HepG2 (cell line): ENCODE results near the gene WEE1. TPM values are rescaled to one million over a fixed set of nuclear protein-coding genes. Genes with fewer than 3 reads are reported as not detected.

ENCODE experiments used
- ATAC-seq: fragments of 200-7000 bp; cut with Tn5 transposase; 3 replicates; pipeline ENCODE4 v1.9.1; 2020; ENCODE audit warnings: mild to moderate bottlenecking, moderate library complexity
- BruUV-seq: library from RNA; stranded (reverse); fragments of 400-500 nt; replicated peaks from 2 replicates; lab custom pipeline; 2021; lab: Mats Ljungman, UMichigan
- CTCF ChIA-PET: fragments of 300-600 bp; formaldehyde crosslinking; extraction: SDS; loops from one replicate; lab custom pipeline; 2021; ENCODE audit warnings: low total read pairs, inconsistent platforms, low intra/inter-chr PET ratio; lab: Yijun Ruan, JAX
- POLR2A ChIA-PET: fragments of 350-600 bp; sonication (Branson Sonifier 250); formaldehyde crosslinking; loops from one replicate; lab custom pipeline; 2020; ENCODE audit warnings: antibody characterized with exemption, inconsistent platforms; lab: Yijun Ruan, JAX
- DNase-seq: peaks from one replicate; pipeline ENCODE4 v3.0.0-alpha.2; 2015; ENCODE audit warnings: low spot score
- FAIRE-seq: peaks from 3 replicates; lab custom pipeline; 2011; peaks lifted over from hg19 to GRCh38; lab: Jason Lieb, UNC
- H2AFZ ChIP-seq: one replicate; pipeline ENCODE4 v1.6.1; 2011; ENCODE audit warnings: low read length, inconsistent platforms
- H3K27ac ChIP-seq: fragments of 300-600 bp; 3 replicates; pipeline ENCODE4 v1.8.0; 2011; ENCODE audit warnings: mixed run types, mild to moderate bottlenecking, mixed read lengths, low read length, inconsistent platforms; ENCODE audit not compliant: insufficient read depth; ENCODE audit errors: extremely low read length
- H3K27me3 ChIP-seq, 2 experiments: fragments of 200-600 bp in 1 of 2; 2 replicates in 1 of 2; 3 replicates in 1 of 2; pipeline versions ENCODE4 v1.6.0 to v1.8.0; 2011; ENCODE audit warnings: low read length in 2 of 2, mild to moderate bottlenecking in 2 of 2, moderate library complexity in 2 of 2, inconsistent platforms in 1 of 2; ENCODE audit not compliant: insufficient read depth in 2 of 2, control insufficient read depth in 1 of 2
- H3K36me3 ChIP-seq, 2 experiments: fragments of 200-600 bp in 1 of 2; replicated peaks in 1 of 2; 2 replicates in 1 of 2; 3 replicates in 1 of 2; pipeline versions ENCODE4 v1.5.1 to v1.8.0; 2011; ENCODE audit warnings: low read length in 2 of 2, inconsistent platforms in 1 of 2; ENCODE audit not compliant: insufficient read depth in 2 of 2, control insufficient read depth in 1 of 2
- H3K4me1 ChIP-seq: 2 replicates; pipeline ENCODE4 v1.5.1; 2012; ENCODE audit warnings: low read length, inconsistent platforms; ENCODE audit not compliant: insufficient read depth
- H3K4me2 ChIP-seq: 2 replicates; pipeline ENCODE4 v1.6.0; 2011; ENCODE audit warnings: low read depth, low read length, inconsistent platforms
- H3K4me3 ChIP-seq, 3 experiments: fragments of 200-600 bp in 1 of 3; sonication (generic), shearing (Covaris generic) in 1 of 3; replicated peaks in 1 of 3; 2 replicates each; pipeline ENCODE4 v1.5.1; 2011 to 2016; ENCODE audit warnings: low read length in 3 of 3, inconsistent platforms in 2 of 3, low read depth in 2 of 3, mild to moderate bottlenecking in 2 of 3, control low read depth in 1 of 3, mixed read lengths in 1 of 3; ENCODE audit not compliant: insufficient read depth in 1 of 3
- H3K79me2 ChIP-seq: one replicate; pipeline ENCODE4 v1.6.1; 2011; ENCODE audit warnings: low read length, inconsistent platforms; ENCODE audit not compliant: insufficient read depth
- H3K9ac ChIP-seq: 2 replicates; pipeline ENCODE4 v1.6.0; 2011; ENCODE audit warnings: mild to moderate bottlenecking, low read depth, low read length, inconsistent platforms; ENCODE audit not compliant: insufficient read depth
- H3K9me3 ChIP-seq: 2 replicates; pipeline ENCODE4 v1.5.1; 2012; ENCODE audit warnings: mild to moderate bottlenecking, low read length
- H4K20me1 ChIP-seq: 2 replicates; pipeline ENCODE4 v1.6.0; 2011; ENCODE audit warnings: inconsistent platforms, mild to moderate bottlenecking, low read length, moderate library complexity; ENCODE audit not compliant: insufficient read depth
- CREB1 ChIP-seq, 2 experiments: fragments of 450-650 bp in 1 of 2; IDR thresholded peaks; 2 replicates each; pipeline ENCODE4 v1.6.1; 2016 to 2017; ENCODE audit warnings: control low read depth in 1 of 2, mild to moderate bottlenecking in 1 of 2, missing compliant biosample characterization in 1 of 2, missing genetic modification characterization in 1 of 2
- PRDM10 ChIP-seq: sonication (generic); formaldehyde crosslinking; IDR thresholded peaks from 2 replicates; pipeline ENCODE4 v1.4.0; 2020; ENCODE audit warnings: low read depth, missing genetic modification reagents
- ZNF460 ChIP-seq: sonication (generic); formaldehyde crosslinking; IDR thresholded peaks from 2 replicates; pipeline ENCODE4 v1.5.1; 2020; ENCODE audit warnings: missing genetic modification reagents, mild to moderate bottlenecking, borderline replicate concordance
- WGBS: methylation state at CpG from one replicate; pipeline ENCODE4 v1.1.6; 2017; ENCODE audit warnings: low lambda C conversion rate; 5-methylcytosine and 5-hydroxymethylcytosine counted together
- in situ Hi-C: cut with HindIII; loops from 2 replicates; pipeline ENCODE4 v1.10.0; 2017; ENCODE audit warnings: low pct_unique_long_range_greater_than_20kb; ENCODE audit not compliant: extremely low pct_ligation_motif_present
- intact Hi-C: fragments of 100-400 bp; cut with micrococcal nuclease; formaldehyde crosslinking; loops from one replicate; pipeline ENCODE4 v1.10.0; 2022; ENCODE audit not compliant: unreplicated experiment
- polyA plus RNA-seq, 8 experiments: library from polyadenylated mRNA; depleted of rRNA in 3 of 8; stranded (reverse) in 7 of 8; unstranded in 1 of 8; fragments of >200 nt; fragmentation: Illumina TruSeq in 4 of 8; extraction: Trizol in 4 of 8; gene quantifications; 2 replicates each; pipeline versions ENCODE4 v1.2.1 to v1.2.3, GENCODE V29; 2011 to 2016; ENCODE audit warnings: low read depth in 4 of 8, missing spikeins in 1 of 8, mixed read lengths in 1 of 8; ENCODE audit not compliant: insufficient read depth in 1 of 8
- total RNA-seq, 5 experiments: library from RNA; depleted of rRNA; stranded (reverse); fragments of >200 nt; fragmentation: Illumina TruSeq; extraction: Trizol; gene quantifications; 2 replicates each; pipeline ENCODE4 v1.2.3, GENCODE V29; 2016; ENCODE audit warnings: low read depth in 1 of 5

The WEE1 gene
- total and polyA plus RNA-seq, 2 of the 13 experiments (the other 11 are each of a cell fraction or from before 2014, with no cell fraction given), result 31.4 to 63.7 TPM

- no peaks in the 10 kb centered on the region for H3K79me2 ChIP-seq
- no TSS peak for BruUV-seq
- no peaks in the 10 kb centered on the region for H3K9me3 ChIP-seq
- ATAC-seq, result no peak
- no peak overlapping the region for H2AFZ ChIP-seq
- H3K27me3 ChIP-seq, result no peaks in the 10 kb centered on the region
- ChIA-PET POLR2A (interaction anchor here (1.8 kb wide), 1 partner anchor 27 kb away, joined by 6 read pairs; the partner anchor contains the start of gene WEE1), CTCF (no interaction called here)
- TF ChIP-seq PRDM10 (CRISPR knock-in tag) (no peak), ZNF460 (CRISPR knock-in tag) (0 out of 2 replicates have a peak, but pooled peaks have one; percentile 29), CREB1 (IDR thresholded peaks at IDR 0.05) (no peak), CREB1 (CRISPR knock-in tag; IDR thresholded peaks at IDR 0.05) (no peak)
- H3K4me3 ChIP-seq, result no peak overlapping the region
- in situ Hi-C loops, result no loop called here
- H3K9ac ChIP-seq, result no peak overlapping the region
- H3K36me3 ChIP-seq, result no peaks in the 10 kb centered on the region
- no peak overlapping the region for H3K4me2 ChIP-seq
- H4K20me1 ChIP-seq, result no peaks in the 10 kb centered on the region
- intact Hi-C loops, result no loop called here
- WGBS, result 50% methylated on average over 2 of the region's 2 CpGs
- H3K27ac ChIP-seq, result no peak overlapping the region
- no peak for FAIRE-seq
- DNase-seq, result no peak
- peaks cover 12% of the 10 kb centered on the region; the same call in 1 of the 2 replicates for H3K4me1 ChIP-seq
These were observed 26.7 kb downstream of the WEE1 start for GRCh38 chr11:9600166-9600565.
